Neural cell (in vitro differentiated cells): ENCODE results near the gene SLCO2A1. TPM values are rescaled to one million over a fixed set of nuclear protein-coding genes. Genes with fewer than 3 reads are reported as not detected.

Source experiments
- H2AFZ ChIP-seq: fragments of 200-600, 300-800 bp; sonication (generic), shearing (Covaris generic); 2 replicates; pipeline ENCODE4 v1.6.0; 2014; ENCODE audit warnings: low read depth, mild to moderate bottlenecking, antibody characterized with exemption, low read length, moderate library complexity
- H3F3A ChIP-seq: fragments of 200-600 bp; shearing (Covaris generic); 2 replicates; pipeline ENCODE4 v1.6.1; 2016; ENCODE audit warnings: mild to moderate bottlenecking, moderate library complexity, mixed read lengths, antibody characterized with exemption, low read length; ENCODE audit not compliant: insufficient read depth, poor library complexity, severe bottlenecking
- H3K27ac ChIP-seq: fragments of 200-600, 300-800 bp; sonication (generic), shearing (Covaris generic); 2 replicates; pipeline ENCODE4 v1.5.1; 2014; ENCODE audit warnings: mild to moderate bottlenecking, low read length, moderate library complexity
- H3K27me3 ChIP-seq: fragments of 300-800, 200-600 bp; sonication (generic), shearing (Covaris generic); 2 replicates; pipeline ENCODE4 v1.6.0; 2014; ENCODE audit warnings: mild to moderate bottlenecking, low read depth, low read length, moderate library complexity; ENCODE audit not compliant: insufficient read depth
- H3K36me3 ChIP-seq: fragments of 300-800, 200-600 bp; sonication (generic), shearing (Covaris generic); 2 replicates; pipeline ENCODE4 v1.5.1; 2014; ENCODE audit warnings: mild to moderate bottlenecking, antibody characterized with exemption, low read length, moderate library complexity; ENCODE audit not compliant: insufficient read depth
- H3K4me2 ChIP-seq: fragments of 300-800, 200-600 bp; sonication (generic), shearing (Covaris generic); 2 replicates; pipeline ENCODE4 v1.6.0; 2014; ENCODE audit warnings: mild to moderate bottlenecking, low read length
- H3K4me3 ChIP-seq: fragments of 300-800, 200-600 bp; sonication (generic), shearing (Covaris generic); 2 replicates; pipeline ENCODE4 v1.5.1; 2014; ENCODE audit warnings: mild to moderate bottlenecking, low read length, moderate library complexity
- H3K79me2 ChIP-seq: fragments of 200-600 bp; shearing (Covaris generic); replicated peaks from 2 replicates; pipeline ENCODE4 v1.6.0; 2014; ENCODE audit warnings: mild to moderate bottlenecking, low read length, moderate library complexity; ENCODE audit not compliant: insufficient read depth
- H3K9ac ChIP-seq: fragments of 300-800, 200-600 bp; sonication (generic), shearing (Covaris generic); 2 replicates; pipeline ENCODE4 v1.6.1; 2016; ENCODE audit warnings: mild to moderate bottlenecking, low read length, mixed read lengths
- H3K9me2 ChIP-seq: fragments of 200-600 bp; shearing (Covaris generic); 2 replicates; pipeline ENCODE4 v1.6.1; 2016; ENCODE audit warnings: mild to moderate bottlenecking, low read length, mixed read lengths; ENCODE audit not compliant: insufficient read depth
- H3K9me3 ChIP-seq: fragments of 200-600, 300-800 bp; sonication (generic), shearing (Covaris generic); 2 replicates; pipeline ENCODE4 v1.6.1; 2016; ENCODE audit warnings: mild to moderate bottlenecking, mixed run types, low read length, moderate library complexity, mixed read lengths
- H4K20me1 ChIP-seq: fragments of 200-600 bp; shearing (Covaris generic); 2 replicates; pipeline ENCODE4 v1.6.1; 2016; ENCODE audit warnings: mild to moderate bottlenecking, mixed run types; ENCODE audit not compliant: insufficient read depth
- CTCF ChIP-seq: fragments of 450-650 bp; IDR thresholded peaks from 2 replicates; pipeline ENCODE4 v1.5.1; 2014; ENCODE audit warnings: antibody characterized with exemption, mild to moderate bottlenecking, moderate library complexity; ENCODE audit not compliant: poor library complexity, severe bottlenecking
- EP300 ChIP-seq: fragments of 450-650 bp; conservative IDR thresholded peaks from 2 replicates; pipeline ENCODE4 v1.6.1; 2014; ENCODE audit warnings: antibody characterized with exemption, mild to moderate bottlenecking, moderate library complexity; ENCODE audit not compliant: poor library complexity, severe bottlenecking
- EZH2 ChIP-seq: fragments of 200-600, 300-800 bp; shearing (Covaris generic), sonication (generic); IDR thresholded peaks from 2 replicates; pipeline ENCODE4 v1.6.1; 2014; ENCODE audit warnings: antibody characterized with exemption, low read length, borderline replicate concordance, mild to moderate bottlenecking; ENCODE audit not compliant: insufficient read depth, poor library complexity, severe bottlenecking
- MXI1 ChIP-seq: fragments of 450-650 bp; conservative IDR thresholded peaks from 2 replicates; pipeline ENCODE4 v1.6.1; 2014; ENCODE audit warnings: antibody characterized with exemption, mild to moderate bottlenecking; ENCODE audit not compliant: poor library complexity, severe bottlenecking
- POLR2AphosphoS5 ChIP-seq: IDR thresholded peaks from 2 replicates; pipeline ENCODE4 v1.6.1; 2012
- RAD21 ChIP-seq: fragments of 450-650 bp; conservative IDR thresholded peaks from 2 replicates; pipeline ENCODE4 v1.6.1; 2014; ENCODE audit warnings: antibody characterized with exemption, mild to moderate bottlenecking, moderate library complexity
- REST ChIP-seq: IDR thresholded peaks from 2 replicates; pipeline ENCODE4 v1.6.1; 2012; ENCODE audit warnings: borderline replicate concordance
- SMC3 ChIP-seq: fragments of 450-650 bp; conservative IDR thresholded peaks from 2 replicates; pipeline ENCODE4 v1.6.1; 2014; ENCODE audit warnings: antibody characterized with exemption, mild to moderate bottlenecking, moderate library complexity; ENCODE audit not compliant: poor library complexity
- TAF1 ChIP-seq: IDR thresholded peaks from 2 replicates; pipeline ENCODE4 v1.6.1; 2012; ENCODE audit warnings: low read depth
- polyA plus RNA-seq: library from polyadenylated mRNA; depleted of rRNA; stranded (reverse); fragments of >200 nt; gene quantifications from 2 replicates; pipeline ENCODE4 v1.2.3, GENCODE V29; 2014

The SLCO2A1 gene
- polyA plus RNA-seq, 1 donor from 2014 or later = not detected

GRCh38 chr3:134002306-134002705 is 27.4 kb downstream of the SLCO2A1 start:
- H3K4me2 ChIP-seq = no peak overlapping the region
- H3K79me2 ChIP-seq = no peaks in the 10 kb centered on the region
- no peaks in the 10 kb centered on the region for H3K9me3 ChIP-seq
- no peaks in the 10 kb centered on the region for H3F3A ChIP-seq
- H3K27me3 ChIP-seq = no peaks in the 10 kb centered on the region
- H3K36me3 ChIP-seq = no peaks in the 10 kb centered on the region
- no peak overlapping the region for H3K4me3 ChIP-seq
- no peak overlapping the region for H3K27ac ChIP-seq
- no peak overlapping the region for H2AFZ ChIP-seq
- H3K9ac ChIP-seq = no peak overlapping the region
- no peaks in the 10 kb centered on the region for H4K20me1 ChIP-seq
- no peaks in the 10 kb centered on the region for H3K9me2 ChIP-seq
- TF ChIP-seq REST = no peak
- no peak for TF ChIP-seq CTCF
- TF ChIP-seq RAD21 = no peak
- TF ChIP-seq EP300 = no peak
- no peak for TF ChIP-seq SMC3
- TF ChIP-seq POLR2AphosphoS5 = no peak
- no peak for TF ChIP-seq TAF1

- Histone ChIP-seq H3K36me3 (no peaks in the 10 kb centered on the region), H4K20me1 (no peaks in the 10 kb centered on the region), H3K27me3 (no peaks in the 10 kb centered on the region), H3K4me2 (no peak overlapping the region), H3F3A (no peaks in the 10 kb centered on the region), H3K9me3 (no peaks in the 10 kb centered on the region), H3K27ac (no peak overlapping the region), H2AFZ (no peak overlapping the region), H3K9me2 (no peaks in the 10 kb centered on the region), H3K9ac (no peak overlapping the region), H3K79me2 (no peaks in the 10 kb centered on the region), H3K4me3 (no peak overlapping the region)
- TF ChIP-seq SMC3 (no peak), MXI1 (no peak), EP300 (no peak), EZH2 (no peak), REST (no peak), TAF1 (no peak), POLR2AphosphoS5 (no peak), CTCF (no peak), RAD21 (no peak)
These were observed 28.5 kb downstream of the SLCO2A1 start for GRCh38 chr3:134001251-134001650.
